Measurements from ENCODE around the gene OSBPL6. TPM values are rescaled to one million over a fixed set of nuclear protein-coding genes. Genes with fewer than 3 reads are reported as not detected.
A peak's percentile ranks its signal among the peaks of the same experiment; 100 is the strongest.

OSBPL6 gene
- total and polyA plus RNA-seq, 2 of the 13 experiments (the other 11 are each of a cell fraction or from before 2014, with no cell fraction given), result 0.03 to 0.11 TPM

- TF ChIP-seq KIAA2018 (CRISPR knock-in tag; IDR thresholded peaks at IDR 0.05; ENCODE audit: borderline replicate concordance), result no peak
- no peak for TF ChIP-seq ZBTB2 (CRISPR knock-in tag; IDR thresholded peaks at IDR 0.05; ENCODE audit: low read depth)
- no peak for TF ChIP-seq NPAS2 (CRISPR knock-in tag; IDR thresholded peaks at IDR 0.05; ENCODE audit: borderline replicate concordance)
- peak; percentile 48; the same call in 1 of the 2 replicates for TF ChIP-seq PATZ1 (CRISPR knock-in tag; IDR thresholded peaks at IDR 0.05)
- no peak for TF ChIP-seq ZNF678 (CRISPR knock-in tag; IDR thresholded peaks at IDR 0.05)
- TF ChIP-seq SMC3 (IDR thresholded peaks at IDR 0.05; ENCODE audit: low read length), result peak; percentile 98
- no peak for TF ChIP-seq ZNF780A (CRISPR knock-in tag; IDR thresholded peaks at IDR 0.05)
- 0 out of 2 replicates have a peak, but pooled peaks have one; percentile 61 for TF ChIP-seq HMG20B (CRISPR knock-in tag; conservative IDR thresholded peaks at IDR 0.05)
- no peak for TF ChIP-seq IRX3 (CRISPR knock-in tag; IDR thresholded peaks at IDR 0.05; ENCODE audit: borderline replicate concordance, low read depth)
- peak; percentile 52; the same call in 1 of the 2 replicates for TF ChIP-seq GABPB1 (CRISPR knock-in tag; IDR thresholded peaks at IDR 0.05)
- TF ChIP-seq PTBP1 (IDR thresholded peaks at IDR 0.05; ENCODE audit: low read depth, low read length, poor library complexity, severe bottlenecking), result no peak
- TF ChIP-seq MLX (CRISPR knock-in tag; IDR thresholded peaks at IDR 0.05), result no peak
Observed at GRCh38 chr2:178414266-178415247, 220.2 kb downstream of the OSBPL6 start (continued).
